ENCODE measurements around the gene RIMOC1. TPM values are rescaled to one million over a fixed set of nuclear protein-coding genes. Genes with fewer than 3 reads are reported as not detected.
A peak's percentile ranks its signal among the peaks of the same experiment; 100 is the strongest.

The RIMOC1 gene
- total and polyA plus RNA-seq, 2 donors from 2014 or later: 6.5 to 28.9 TPM

GRCh38 chr5:41921874-41922273 is 17.7 kb downstream of the RIMOC1 start:
- Histone ChIP-seq H3K36me3 (ENCODE audit: control insufficient read depth in 2 of 3, insufficient read depth in 3 of 3, low read length in 3 of 3) (peaks cover 7 to 11% (median 10%) of the 10 kb centered on the region in 3 donors), H3K27ac (ENCODE audit: low read depth in 2 of 2, low read length in 2 of 2) (no peak overlapping the region), H3K9me3 (ENCODE audit: control insufficient read depth in 2 of 3, insufficient read depth in 1 of 3, low read length in 3 of 3) (no peaks in the 10 kb centered on the region), H3K27me3 (ENCODE audit: control insufficient read depth, insufficient read depth, low read length) (no peaks in the 10 kb centered on the region), H3K4me1 (ENCODE audit: control insufficient read depth in 2 of 3, insufficient read depth in 2 of 3, low read depth in 1 of 3, low read length in 3 of 3) (peaks cover 0 to 8% (median 0%) of the 10 kb centered on the region in 3 donors), H3K4me3 (ENCODE audit: low read length in 3 of 3) (no peak overlapping the region), H3K9ac (ENCODE audit: low read length in 3 of 3) (no peak overlapping the region)
- DNase-seq (no peak), FAIRE-seq (no peak)
- TF ChIP-seq CTCF (IDR thresholded peaks at IDR 0.05; ENCODE audit: borderline replicate concordance, extremely low read depth, insufficient read depth): no peak
- intact Hi-C loops (cut with DNase I): no loop called here

- FAIRE-seq: no peak
Measured at GRCh38 chr5:41924526-41924871, 20.4 kb downstream of the RIMOC1 start.

GRCh38 chr5:41924872-41925554 is 20.9 kb downstream of the RIMOC1 start, which contains the start of gene FBXO4:
Gene FBXO4, plus strand, starts transcription at chr5:41925281. Its CDS starts 29 bp downstream, at chr5:41925310.
- FAIRE-seq (no peak), DNase-seq (peak; percentile 86 to 96 (median 89))
- Histone ChIP-seq H3K4me3 (ENCODE audit: low read length in 3 of 3) (peak within 1 kb of the TSS; percentile 47 to 83 (median 63)), H3K27ac (ENCODE audit: low read depth in 2 of 2, low read length in 2 of 2) (peak within 1 kb of the TSS; percentile 86 to 94), H3K27me3 (ENCODE audit: control insufficient read depth, insufficient read depth, low read length) (no peaks in the 10 kb centered on the region), H3K36me3 (ENCODE audit: control insufficient read depth in 2 of 3, insufficient read depth in 3 of 3, low read length in 3 of 3) (peaks cover under 1 to 2% (median 2%) of the 10 kb centered on the region in 3 donors), H3K9ac (ENCODE audit: low read length in 3 of 3) (peak within 1 kb of the TSS; percentile 63 to 83 (median 81)), H3K4me1 (ENCODE audit: control insufficient read depth in 2 of 3, insufficient read depth in 2 of 3, low read depth in 1 of 3, low read length in 3 of 3) (peaks cover 0 to 8% (median 0%) of the 10 kb centered on the region in 3 donors), H3K9me3 (ENCODE audit: control insufficient read depth in 2 of 3, insufficient read depth in 1 of 3, low read length in 3 of 3) (no peaks in the 10 kb centered on the region)
- peak; percentile 46 for TF ChIP-seq CTCF (IDR thresholded peaks at IDR 0.05; ENCODE audit: borderline replicate concordance, extremely low read depth, insufficient read depth)
- intact Hi-C loops (cut with DNase I): no loop called here

More at GRCh38 chr5:41924526-41924871, 20.4 kb downstream of the RIMOC1 start:
- no peak for TF ChIP-seq CTCF (IDR thresholded peaks at IDR 0.05; ENCODE audit: borderline replicate concordance, extremely low read depth, insufficient read depth)
- H3K4me3 ChIP-seq (ENCODE audit: low read length in 3 of 3): peak overlapping the region; percentile 47 to 83 (median 63)
- no peak for DNase-seq
- peaks cover 0 to 8% (median 0%) of the 10 kb centered on the region in 3 donors for H3K4me1 ChIP-seq (ENCODE audit: control insufficient read depth in 2 of 3, insufficient read depth in 2 of 3, low read depth in 1 of 3, low read length in 3 of 3)
- H3K9me3 ChIP-seq (ENCODE audit: control insufficient read depth in 2 of 3, insufficient read depth in 1 of 3, low read length in 3 of 3): no peaks in the 10 kb centered on the region
- H3K27me3 ChIP-seq (ENCODE audit: control insufficient read depth, insufficient read depth, low read length): no peaks in the 10 kb centered on the region
- H3K27ac ChIP-seq (ENCODE audit: low read depth in 2 of 2, low read length in 2 of 2): peak overlapping the region; percentile 86 to 94
- intact Hi-C loops (cut with DNase I): no loop called here
- peak overlapping the region; percentile 63 to 83 (median 81) for H3K9ac ChIP-seq (ENCODE audit: low read length in 3 of 3)
- H3K36me3 ChIP-seq (ENCODE audit: control insufficient read depth in 2 of 3, insufficient read depth in 3 of 3, low read length in 3 of 3): peaks cover 2 to 4% (median 2%) of the 10 kb centered on the region in 3 donors

Data from kidney (tissue), 14 donors.